Measurements from ENCODE around the gene UBFD1.
"Not testable (repeated sequence)": the region's sequence is repeated elsewhere in the genome, so short reads cannot be mapped to it uniquely, and the experiment has no call there.

UBFD1 gene

GRCh38 chr16:23581764-23582163 lies 24.2 kb downstream of the UBFD1 start:
- in situ Hi-C loops (cut with MboI; ENCODE audit: low sequenced_read_pairs, unreplicated experiment), result no loop called here
- no peak for TF ChIP-seq CTCF (IDR thresholded peaks at IDR 0.05; ENCODE audit: borderline replicate concordance, control extremely low read depth, extremely low read depth, insufficient read depth, missing control alignments)

GRCh38 chr16:23583271-23583670 lies 25.7 kb downstream of the UBFD1 start:
- in situ Hi-C loops (cut with MboI; ENCODE audit: low sequenced_read_pairs, unreplicated experiment); DNase-seq (ENCODE audit: low spot score): not testable (repeated sequence)

More at GRCh38 chr16:23581764-23582163, 24.2 kb downstream of the UBFD1 start:
- DNase-seq (ENCODE audit: low spot score), result no peak

GRCh38 chr16:23584186-23585076 lies 26.9 kb downstream of the UBFD1 start:
- no peak for DNase-seq (ENCODE audit: low spot score)
- TF ChIP-seq CTCF (IDR thresholded peaks at IDR 0.05; ENCODE audit: borderline replicate concordance, control extremely low read depth, extremely low read depth, insufficient read depth, missing control alignments), result no peak
- in situ Hi-C loops (cut with MboI; ENCODE audit: low sequenced_read_pairs, unreplicated experiment), result no loop called here

GRCh38 chr16:23587726-23588125 lies 30.2 kb downstream of the UBFD1 start:
- DNase-seq (ENCODE audit: low spot score), result no peak
- in situ Hi-C loops (cut with MboI; ENCODE audit: low sequenced_read_pairs, unreplicated experiment), result no loop called here

GRCh38 chr16:23590181-23590580 lies 32.7 kb downstream of the UBFD1 start:
- DNase-seq (ENCODE audit: low spot score), result no peak
- in situ Hi-C loops (cut with MboI; ENCODE audit: low sequenced_read_pairs, unreplicated experiment), result no loop called here
- no peak for TF ChIP-seq CTCF (IDR thresholded peaks at IDR 0.05; ENCODE audit: borderline replicate concordance, control extremely low read depth, extremely low read depth, insufficient read depth, missing control alignments)

More at GRCh38 chr16:23587726-23588125, 30.2 kb downstream of the UBFD1 start:
- TF ChIP-seq CTCF (IDR thresholded peaks at IDR 0.05; ENCODE audit: borderline replicate concordance, control extremely low read depth, extremely low read depth, insufficient read depth, missing control alignments), result no peak

- DNase-seq (ENCODE audit: low spot score), result no peak
- TF ChIP-seq CTCF (IDR thresholded peaks at IDR 0.05; ENCODE audit: borderline replicate concordance, control extremely low read depth, extremely low read depth, insufficient read depth, missing control alignments), result no peak
- in situ Hi-C loops (cut with MboI; ENCODE audit: low sequenced_read_pairs, unreplicated experiment), result no loop called here
These were observed 36.7 kb downstream of the UBFD1 start for GRCh38 chr16:23594186-23594585.

- TF ChIP-seq CTCF (IDR thresholded peaks at IDR 0.05; ENCODE audit: borderline replicate concordance, control extremely low read depth, extremely low read depth, insufficient read depth, missing control alignments), result no peak
- DNase-seq (ENCODE audit: low spot score), result no peak
- in situ Hi-C loops (cut with MboI; ENCODE audit: low sequenced_read_pairs, unreplicated experiment), result no loop called here
These were observed 37.9 kb downstream of the UBFD1 start for GRCh38 chr16:23595246-23595950.

Data from GM13976 (cell line).